ENCODE measurements around the gene PPP1R16B. TPM values are rescaled to one million over a fixed set of nuclear protein-coding genes. Genes with fewer than 3 reads are reported as not detected.
"Not testable (repeated sequence)": the region's sequence is repeated elsewhere in the genome, so short reads cannot be mapped to it uniquely, and the experiment has no call there.

PPP1R16B gene
- total RNA-seq, 1 donor from 2014 or later, result 10.4 TPM

GRCh38 chr20:38791940-38792339 is 13.6 kb upstream of the PPP1R16B start:
- no peak for DNase-seq (ENCODE audit: low spot score)

DNA sequence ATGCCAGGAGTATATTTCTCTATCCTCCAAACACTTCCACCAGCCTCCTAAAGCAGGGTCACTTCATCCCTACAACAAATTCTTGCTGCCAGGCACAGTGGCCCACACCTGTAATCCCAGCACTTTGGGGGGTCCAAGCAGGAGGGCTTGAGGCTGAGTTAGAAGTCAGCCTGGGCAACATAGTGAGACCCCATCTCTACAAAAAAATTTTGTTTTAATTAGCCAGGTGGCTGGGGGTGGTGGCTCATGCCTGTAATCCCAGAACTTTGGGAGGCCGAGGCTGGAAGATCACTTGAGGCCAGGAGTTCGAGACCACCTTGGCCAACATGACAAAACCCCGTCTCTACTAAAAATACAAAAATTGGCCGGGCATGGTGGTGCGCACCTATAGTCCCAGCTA is 11.4 kb upstream of the PPP1R16B start:
- not testable (repeated sequence) for DNase-seq (ENCODE audit: low spot score)

DNA sequence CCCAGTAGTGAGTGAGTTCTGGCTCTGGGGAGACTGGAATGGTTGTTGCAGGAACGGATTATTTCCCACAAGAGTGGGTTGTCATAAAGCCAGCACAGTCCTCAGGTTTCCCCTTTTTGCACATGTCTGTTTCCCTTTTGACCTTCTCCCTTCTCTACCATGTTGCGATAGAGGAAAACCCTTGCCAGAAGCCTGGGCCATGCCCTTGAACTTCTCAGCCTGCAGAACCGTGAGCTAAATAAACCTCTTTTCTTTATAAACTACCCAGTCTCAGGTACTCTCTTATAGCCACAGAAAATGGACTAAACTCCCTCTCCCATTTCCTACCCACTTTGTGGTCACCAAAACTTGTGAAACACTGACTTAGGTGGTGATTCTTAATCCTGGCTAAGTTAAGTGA is 7.2 kb upstream of the PPP1R16B start:
- DNase-seq (ENCODE audit: low spot score), result no peak

- DNase-seq (ENCODE audit: low spot score), result no peak
These were observed 6.3 kb upstream of the PPP1R16B start for GRCh38 chr20:38799203-38799602.

- DNase-seq (ENCODE audit: low spot score), result no peak
These were observed 4.6 kb upstream of the PPP1R16B start for GRCh38 chr20:38800882-38801281.

GRCh38 chr20:38804221-38804620 is 1.3 kb upstream of the PPP1R16B start:
- no peak for DNase-seq (ENCODE audit: low spot score)

GRCh38 chr20:38804682-38805501 is 605 bp upstream of the PPP1R16B start:
- peak; percentile 44 for DNase-seq (ENCODE audit: low spot score)

DNA sequence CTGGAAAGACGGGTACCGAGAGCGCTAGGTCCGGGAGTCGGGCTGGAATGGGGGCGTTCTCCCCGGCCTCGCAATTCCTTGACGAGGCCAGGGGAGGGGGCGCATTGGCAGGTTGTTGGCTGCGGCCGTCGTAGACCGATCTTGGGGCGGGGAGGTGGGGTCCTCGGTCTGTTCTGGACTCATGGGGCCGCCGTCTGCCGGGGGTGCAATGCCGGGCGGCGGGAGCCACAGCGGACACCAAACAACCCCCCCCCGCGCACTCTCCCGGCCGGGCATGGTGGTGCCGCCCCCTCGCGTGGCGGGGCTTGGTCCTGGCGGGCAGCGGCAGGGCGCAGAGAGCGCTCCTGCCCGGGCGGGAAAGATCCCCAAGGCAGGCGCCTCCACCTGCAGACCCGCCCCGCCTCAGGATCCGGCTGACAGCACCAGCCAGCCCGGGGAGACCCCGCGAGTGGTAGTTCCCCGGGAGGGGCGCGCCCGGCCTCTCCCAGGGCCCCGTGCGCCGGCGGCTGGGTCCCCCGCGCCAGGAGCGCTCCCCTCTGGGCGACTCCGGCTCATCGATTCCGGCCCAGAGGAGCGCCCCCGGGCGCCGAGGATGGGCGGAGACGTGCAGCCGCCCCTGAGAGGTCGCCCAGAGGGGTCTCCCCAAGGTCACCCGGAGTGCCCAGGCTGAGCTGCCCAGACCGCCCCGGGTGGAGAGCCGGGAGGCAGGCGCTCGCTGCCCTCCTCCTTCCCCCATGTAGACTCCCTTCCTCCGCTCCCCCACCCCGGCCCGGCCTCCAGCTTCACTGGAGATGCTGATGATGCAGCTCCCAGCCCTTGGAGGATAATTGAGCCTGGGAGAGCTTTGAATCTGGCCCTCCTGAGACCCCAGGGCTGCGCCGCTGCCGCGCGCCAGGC is 709 bp downstream of the PPP1R16B start:
- DNase-seq (ENCODE audit: low spot score), result no peak

DNA sequence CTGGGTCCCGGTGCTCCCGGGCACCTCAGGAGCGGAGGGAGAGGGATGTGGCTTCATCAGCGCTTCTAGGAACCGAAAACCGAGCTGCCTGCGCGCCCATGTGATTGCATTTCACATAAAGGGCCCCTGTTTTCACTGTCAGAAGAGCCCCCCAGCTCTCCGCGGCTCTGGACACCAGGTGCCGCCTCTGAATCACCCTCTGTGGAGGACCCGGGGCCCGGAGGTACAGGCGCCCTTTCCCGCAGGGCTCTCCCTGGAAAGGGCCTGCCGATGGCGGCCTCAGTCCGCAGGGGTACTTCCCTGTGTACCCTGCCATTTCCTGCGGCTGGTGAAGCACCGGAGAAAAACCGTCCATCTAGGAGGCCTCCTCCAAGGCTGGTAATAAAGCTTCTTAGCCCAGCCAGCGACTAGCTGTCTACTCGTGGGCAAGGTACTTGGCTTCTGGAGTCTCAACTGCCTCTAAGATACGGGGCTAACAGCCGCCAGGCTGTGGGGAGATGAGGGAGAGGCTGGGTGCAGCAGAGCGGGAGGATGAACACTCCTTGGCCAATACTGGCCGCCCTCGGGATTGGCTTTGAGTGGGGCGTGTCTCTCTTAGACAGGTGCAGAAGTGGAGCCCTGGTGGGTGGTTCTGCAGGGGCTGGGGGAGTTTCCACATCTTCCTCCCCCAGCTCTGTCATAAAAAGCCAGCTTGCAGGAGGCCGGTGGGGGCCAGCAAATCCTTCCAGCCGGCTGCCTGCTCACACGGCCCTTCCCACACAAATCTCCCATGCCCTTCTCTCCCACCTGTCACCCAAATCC is 1.6 kb downstream of the PPP1R16B start:
- no peak for DNase-seq (ENCODE audit: low spot score)

DNA sequence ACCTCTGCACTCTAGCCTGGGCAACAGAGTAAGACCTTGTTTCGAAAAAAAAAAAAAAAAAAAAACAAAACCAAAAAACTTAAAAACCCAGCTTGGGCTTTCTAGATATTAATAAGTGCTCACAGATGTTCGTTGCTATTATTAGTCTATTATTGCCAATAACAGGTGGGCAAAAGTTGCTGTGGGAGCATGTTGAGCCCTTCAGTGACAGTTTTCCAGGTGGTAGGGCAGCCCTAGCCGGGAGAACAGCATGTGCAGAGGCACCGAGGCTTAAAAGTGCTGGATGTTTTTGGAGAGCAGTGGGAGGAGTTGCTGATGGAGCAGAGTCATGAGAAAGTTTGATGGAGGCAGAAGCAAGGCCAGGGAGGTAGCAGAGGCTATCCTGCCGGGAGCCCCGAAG is 4.4 kb downstream of the PPP1R16B start:
- DNase-seq (ENCODE audit: low spot score), result no peak

DNA sequence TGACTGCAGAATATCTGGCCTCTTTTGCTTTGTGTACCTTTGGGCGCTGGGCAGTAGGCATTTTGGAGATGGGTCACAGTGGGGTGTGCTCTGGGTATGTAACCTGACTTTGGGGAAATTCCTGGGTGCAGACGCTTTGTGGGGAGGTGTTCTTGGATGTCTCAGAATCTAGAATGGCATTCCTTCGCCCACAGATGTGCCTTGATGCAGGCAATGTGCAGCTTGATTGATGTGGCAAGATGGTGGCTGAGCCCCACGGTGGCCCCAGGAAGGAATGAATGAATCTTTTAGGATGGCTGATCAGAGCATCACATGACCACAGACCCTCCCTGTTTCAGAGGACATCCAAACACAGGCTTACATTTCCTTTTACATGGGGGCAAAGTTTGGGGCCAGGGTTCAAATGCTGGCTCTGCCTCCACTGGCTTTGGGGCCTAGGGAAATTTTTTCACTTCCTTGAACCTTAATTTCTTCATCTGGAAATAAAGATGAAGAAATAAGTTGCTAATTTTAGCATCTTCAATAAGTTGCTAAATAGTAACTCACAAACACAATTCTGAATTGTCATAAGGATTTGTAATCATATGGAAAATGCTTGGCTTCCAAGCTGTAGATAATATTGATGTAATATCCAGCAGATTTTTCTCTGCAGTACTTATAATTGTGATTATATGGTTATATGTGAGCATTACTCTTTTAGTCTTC is 5.6 kb downstream of the PPP1R16B start:
- no peak for DNase-seq (ENCODE audit: low spot score)

DNA sequence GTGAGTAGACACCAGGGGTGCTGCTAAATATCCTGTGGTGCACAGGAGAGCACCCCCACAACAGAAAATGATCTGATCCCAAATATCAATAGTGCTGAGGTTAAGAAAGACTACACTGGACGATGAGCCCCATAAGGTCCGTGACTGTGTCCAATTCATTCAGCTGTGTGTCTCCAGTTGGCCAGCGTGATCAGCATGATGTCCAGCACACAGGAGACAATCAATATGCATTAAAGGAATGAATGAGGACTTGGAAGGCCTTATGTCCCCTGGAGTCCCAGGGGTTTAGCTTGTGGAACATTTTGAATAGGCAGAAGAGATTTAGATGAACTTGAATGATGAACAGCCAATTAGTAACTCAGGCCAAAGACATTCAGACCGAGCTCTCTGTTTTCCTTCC is 6.3 kb downstream of the PPP1R16B start:
- DNase-seq (ENCODE audit: low spot score), result no peak

GRCh38 chr20:38812182-38812581 is 6.7 kb downstream of the PPP1R16B start:
- DNase-seq (ENCODE audit: low spot score), result no peak

DNA sequence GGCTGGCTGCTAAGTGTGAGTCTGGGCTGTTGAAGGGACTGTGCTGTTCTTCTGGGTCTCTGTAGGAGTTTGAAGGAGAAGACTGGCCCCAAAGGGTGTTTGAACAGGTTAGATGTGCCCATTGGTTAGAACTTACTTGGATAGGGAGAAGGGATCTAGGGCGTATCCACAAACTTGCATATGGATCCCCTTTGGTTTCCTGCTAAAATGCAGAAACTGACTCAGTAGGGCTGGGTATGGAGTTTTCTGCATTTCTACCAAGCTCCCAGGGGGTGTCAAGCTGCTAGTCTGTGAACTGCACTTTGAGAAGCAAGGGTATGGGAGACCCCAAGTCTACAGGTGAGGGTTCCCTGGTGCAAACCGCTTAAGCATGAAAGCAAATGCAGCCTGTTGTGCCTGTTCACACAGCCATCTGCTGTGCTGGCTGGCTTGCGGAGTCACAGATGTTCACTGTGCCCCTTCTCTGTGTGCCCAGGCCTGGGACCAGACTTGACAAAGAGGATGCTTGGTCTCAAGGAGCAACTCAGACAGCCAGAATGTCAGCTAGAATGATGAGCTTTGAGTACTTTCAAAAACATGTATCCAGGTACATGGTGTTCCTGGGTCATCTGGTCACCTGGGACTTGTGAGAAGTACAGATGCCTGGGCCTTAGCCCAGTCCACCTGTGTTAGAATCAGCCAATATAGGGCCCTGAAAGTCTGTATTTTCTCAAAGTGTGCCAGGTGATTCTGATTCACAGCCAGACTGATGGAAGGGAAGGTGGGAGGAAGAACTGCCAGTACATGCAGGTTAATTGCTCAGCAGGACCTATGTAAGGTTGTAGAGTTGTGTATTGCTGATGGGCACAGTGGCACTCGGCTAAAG is 7.4 kb downstream of the PPP1R16B start:
- no peak for DNase-seq (ENCODE audit: low spot score)

DNA sequence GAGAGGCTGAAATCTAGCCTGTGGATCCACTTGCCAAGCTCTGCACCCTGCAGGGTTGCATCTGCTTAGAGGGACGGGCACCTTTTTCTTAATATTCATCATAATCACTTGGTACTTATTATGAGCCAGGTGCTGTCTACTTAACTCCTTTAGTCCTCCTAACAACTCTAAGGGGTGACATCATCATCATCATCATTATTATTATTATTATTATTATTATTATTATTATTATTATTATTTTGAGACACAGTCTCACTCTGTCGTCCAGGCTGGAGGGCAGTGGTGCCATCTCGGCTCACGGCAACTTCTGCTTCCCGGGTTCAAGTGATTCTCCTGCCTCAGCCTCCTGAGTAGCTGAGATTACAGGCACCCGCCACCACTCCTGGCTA is 8.1 kb downstream of the PPP1R16B start:
- DNase-seq (ENCODE audit: low spot score), result not testable (repeated sequence)

DNA sequence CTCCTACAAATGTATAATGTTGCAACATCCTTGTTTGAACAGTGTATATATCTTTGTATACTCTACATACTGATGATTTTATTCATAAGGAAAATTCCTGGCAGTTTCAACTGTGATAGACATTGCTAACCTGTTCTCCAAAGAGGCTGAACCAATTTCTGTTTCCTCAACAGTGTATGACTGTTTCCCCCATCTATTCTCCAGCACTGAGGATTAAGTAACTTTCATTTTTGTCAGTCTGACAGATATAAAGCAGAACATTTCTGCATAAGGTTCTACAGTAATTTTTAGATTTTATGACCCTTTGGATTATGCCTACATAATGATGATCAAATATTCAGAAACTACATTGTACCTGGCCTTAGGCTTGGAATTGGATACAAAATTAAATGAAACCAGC is 9.9 kb downstream of the PPP1R16B start:
- no peak for DNase-seq (ENCODE audit: low spot score)

GRCh38 chr20:38818113-38819065 is 12.9 kb downstream of the PPP1R16B start:
- no peak for DNase-seq (ENCODE audit: low spot score)

DNA sequence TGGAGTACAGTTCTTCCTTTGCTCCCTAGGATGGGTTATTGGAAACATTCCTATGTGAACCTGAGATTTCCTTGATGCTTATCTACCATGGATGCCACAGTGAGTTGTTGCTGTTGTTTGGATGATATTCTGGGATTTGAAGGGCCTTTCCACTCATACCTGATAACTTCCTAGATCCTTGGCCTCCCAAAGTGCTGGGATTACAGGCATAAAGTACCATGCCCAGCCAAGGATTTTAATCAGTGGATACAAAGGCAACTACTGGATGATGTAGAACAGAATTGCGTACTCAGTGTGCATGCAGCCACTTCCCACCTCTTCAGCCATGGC is 20.0 kb downstream of the PPP1R16B start:
- DNase-seq (ENCODE audit: low spot score), result no peak

GRCh38 chr20:38825901-38826625 is 20.6 kb downstream of the PPP1R16B start:
- no peak for DNase-seq (ENCODE audit: low spot score)

Measured in ureter (tissue), 1 donor.